Measurements from ENCODE around the gene PPP2R5E.

Gene PPP2R5E

GRCh38 chr14:63486738-63487137 lies 56.4 kb downstream of the PPP2R5E start:
- H3K4me3 ChIP-seq (ENCODE audit: low read depth, low read length, poor library complexity, severe bottlenecking) = no peak overlapping the region
- H4K20me1 ChIP-seq (ENCODE audit: insufficient read depth, low read length) = no peaks in the 10 kb centered on the region
- no peaks in the 10 kb centered on the region for H3K36me3 ChIP-seq (ENCODE audit: insufficient read depth, low read length)
- H3K4me2 ChIP-seq (ENCODE audit: low read length) = peak overlapping the region; percentile 27; the same call in 1 of the 2 replicates
- TF ChIP-seq EZH2 (IDR thresholded peaks at IDR 0.05; ENCODE audit: borderline replicate concordance, low read length) (no peak), CTCF (IDR thresholded peaks at IDR 0.05; ENCODE audit: low read length) (no peak)
- no peak overlapping the region for H3K9ac ChIP-seq (ENCODE audit: low read length)
- H3F3A ChIP-seq (ENCODE audit: insufficient read depth, low read length) = 0 out of 2 replicates have a peak, but pooled peaks cover 4% of the 10 kb centered on the region
- no peaks in the 10 kb centered on the region for H3K27me3 ChIP-seq (ENCODE audit: insufficient read depth, low read length)
- no peaks in the 10 kb centered on the region for H3K9me2 ChIP-seq (ENCODE audit: low read depth, low read length)
- no peaks in the 10 kb centered on the region for H3K9me3 ChIP-seq (ENCODE audit: low read length)
- peaks cover 91% of the 10 kb centered on the region for H3K79me2 ChIP-seq (ENCODE audit: insufficient read depth, low read length)
- peaks cover 50% of the 10 kb centered on the region for H3K4me1 ChIP-seq (ENCODE audit: insufficient read depth, low read length, severe bottlenecking)
- H3K27ac ChIP-seq (ENCODE audit: low read depth, low read length, poor library complexity, severe bottlenecking) = peak overlapping the region; percentile 42
- H2AFZ ChIP-seq (ENCODE audit: low read length) = no peak overlapping the region

DNA sequence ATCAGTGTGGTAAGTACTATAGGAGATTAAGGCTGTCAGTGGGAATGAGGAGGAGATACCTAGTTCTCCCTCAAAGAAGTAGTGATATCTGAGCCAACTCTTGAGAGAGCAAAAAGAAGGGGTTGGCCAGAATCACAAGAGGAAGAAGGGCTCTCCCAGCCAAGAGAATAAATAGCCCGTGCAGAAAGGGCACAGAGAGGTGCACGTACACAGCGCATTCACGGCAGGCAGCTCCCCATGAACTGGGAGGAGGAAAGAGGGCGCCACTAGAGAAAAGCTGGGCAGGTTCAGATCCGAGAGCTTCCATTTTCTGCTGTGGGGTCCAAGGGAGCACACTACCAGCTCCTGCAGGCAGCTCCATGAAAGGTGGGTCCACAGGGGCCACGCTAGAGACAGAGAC lies 59.9 kb downstream of the PPP2R5E start:
- Histone ChIP-seq H3F3A (ENCODE audit: insufficient read depth, low read length) (0 out of 2 replicates have a peak, but pooled peaks cover 4% of the 10 kb centered on the region), H3K9ac (ENCODE audit: low read length) (no peak overlapping the region), H4K20me1 (ENCODE audit: insufficient read depth, low read length) (no peaks in the 10 kb centered on the region), H3K36me3 (ENCODE audit: insufficient read depth, low read length) (no peaks in the 10 kb centered on the region), H3K27ac (ENCODE audit: low read depth, low read length, poor library complexity, severe bottlenecking) (no peak overlapping the region), H3K4me2 (ENCODE audit: low read length) (no peak overlapping the region), H2AFZ (ENCODE audit: low read length) (no peak overlapping the region), H3K27me3 (ENCODE audit: insufficient read depth, low read length) (no peaks in the 10 kb centered on the region), H3K9me2 (ENCODE audit: low read depth, low read length) (no peaks in the 10 kb centered on the region), H3K9me3 (ENCODE audit: low read length) (no peaks in the 10 kb centered on the region), H3K79me2 (ENCODE audit: insufficient read depth, low read length) (peaks cover 85% of the 10 kb centered on the region), H3K4me1 (ENCODE audit: insufficient read depth, low read length, severe bottlenecking) (peaks cover 59% of the 10 kb centered on the region), H3K4me3 (ENCODE audit: low read depth, low read length, poor library complexity, severe bottlenecking) (no peak overlapping the region)
- TF ChIP-seq EZH2 (IDR thresholded peaks at IDR 0.05; ENCODE audit: borderline replicate concordance, low read length) (no peak), CTCF (IDR thresholded peaks at IDR 0.05; ENCODE audit: low read length) (no peak)

DNA sequence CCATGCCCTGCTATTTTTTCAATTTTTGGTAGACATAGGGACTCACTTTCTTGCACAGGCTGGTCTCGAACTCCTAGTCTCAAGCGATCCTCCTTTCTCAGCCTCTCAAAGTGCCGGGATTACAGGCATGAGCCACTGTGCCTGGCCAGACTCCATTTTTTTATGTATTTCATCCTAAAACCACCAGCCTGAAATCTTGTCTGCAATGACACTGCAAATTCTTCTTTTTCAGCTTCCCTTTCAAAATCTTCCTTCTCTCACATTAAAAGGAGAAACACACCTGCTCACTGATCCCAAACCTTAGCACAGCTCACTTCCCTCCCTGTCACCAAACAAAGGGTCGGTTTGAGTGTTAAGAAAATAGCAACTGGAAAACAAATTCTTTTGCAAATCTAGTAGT lies 62.6 kb downstream of the PPP2R5E start:
- Histone ChIP-seq H2AFZ (ENCODE audit: low read length) (no peak overlapping the region), H3F3A (ENCODE audit: insufficient read depth, low read length) (0 out of 2 replicates have a peak, but pooled peaks cover 4% of the 10 kb centered on the region), H3K4me1 (ENCODE audit: insufficient read depth, low read length, severe bottlenecking) (peaks cover 64% of the 10 kb centered on the region), H4K20me1 (ENCODE audit: insufficient read depth, low read length) (no peaks in the 10 kb centered on the region), H3K4me2 (ENCODE audit: low read length) (no peak overlapping the region), H3K27me3 (ENCODE audit: insufficient read depth, low read length) (no peaks in the 10 kb centered on the region), H3K27ac (ENCODE audit: low read depth, low read length, poor library complexity, severe bottlenecking) (no peak overlapping the region), H3K9ac (ENCODE audit: low read length) (no peak overlapping the region), H3K79me2 (ENCODE audit: insufficient read depth, low read length) (peaks cover 89% of the 10 kb centered on the region), H3K36me3 (ENCODE audit: insufficient read depth, low read length) (no peaks in the 10 kb centered on the region), H3K9me3 (ENCODE audit: low read length) (no peaks in the 10 kb centered on the region), H3K9me2 (ENCODE audit: low read depth, low read length) (no peaks in the 10 kb centered on the region), H3K4me3 (ENCODE audit: low read depth, low read length, poor library complexity, severe bottlenecking) (no peak overlapping the region)
- TF ChIP-seq CTCF (IDR thresholded peaks at IDR 0.05; ENCODE audit: low read length) (no peak), EZH2 (IDR thresholded peaks at IDR 0.05; ENCODE audit: borderline replicate concordance, low read length) (no peak)

Data from OCI-LY1 (cell line).